Retinal pigment epithelial cell (primary cell): ENCODE results near the gene DAND5.
A peak's percentile ranks its signal among the peaks of the same experiment; 100 is the strongest.
"Not testable (repeated sequence)": the region's sequence is repeated elsewhere in the genome, so short reads cannot be mapped to it uniquely, and the experiment has no call there.

Source experiments
- DNase-seq: peaks from one replicate; pipeline ENCODE4 v3.0.0-alpha.2; 2010; ENCODE audit warnings: low read depth
- H3K4me3 ChIP-seq: 2 replicates; pipeline ENCODE4 v1.5.1; 2011; ENCODE audit warnings: mild to moderate bottlenecking, low read length, control low read depth, moderate library complexity
- TF ChIP-seq, protein P1 (sequence below): conservative IDR thresholded peaks from 2 replicates; pipeline ENCODE4 v1.5.1; 2011; ENCODE audit warnings: low read depth, low read length, control low read depth, inconsistent platforms

The DAND5 gene

DNA sequence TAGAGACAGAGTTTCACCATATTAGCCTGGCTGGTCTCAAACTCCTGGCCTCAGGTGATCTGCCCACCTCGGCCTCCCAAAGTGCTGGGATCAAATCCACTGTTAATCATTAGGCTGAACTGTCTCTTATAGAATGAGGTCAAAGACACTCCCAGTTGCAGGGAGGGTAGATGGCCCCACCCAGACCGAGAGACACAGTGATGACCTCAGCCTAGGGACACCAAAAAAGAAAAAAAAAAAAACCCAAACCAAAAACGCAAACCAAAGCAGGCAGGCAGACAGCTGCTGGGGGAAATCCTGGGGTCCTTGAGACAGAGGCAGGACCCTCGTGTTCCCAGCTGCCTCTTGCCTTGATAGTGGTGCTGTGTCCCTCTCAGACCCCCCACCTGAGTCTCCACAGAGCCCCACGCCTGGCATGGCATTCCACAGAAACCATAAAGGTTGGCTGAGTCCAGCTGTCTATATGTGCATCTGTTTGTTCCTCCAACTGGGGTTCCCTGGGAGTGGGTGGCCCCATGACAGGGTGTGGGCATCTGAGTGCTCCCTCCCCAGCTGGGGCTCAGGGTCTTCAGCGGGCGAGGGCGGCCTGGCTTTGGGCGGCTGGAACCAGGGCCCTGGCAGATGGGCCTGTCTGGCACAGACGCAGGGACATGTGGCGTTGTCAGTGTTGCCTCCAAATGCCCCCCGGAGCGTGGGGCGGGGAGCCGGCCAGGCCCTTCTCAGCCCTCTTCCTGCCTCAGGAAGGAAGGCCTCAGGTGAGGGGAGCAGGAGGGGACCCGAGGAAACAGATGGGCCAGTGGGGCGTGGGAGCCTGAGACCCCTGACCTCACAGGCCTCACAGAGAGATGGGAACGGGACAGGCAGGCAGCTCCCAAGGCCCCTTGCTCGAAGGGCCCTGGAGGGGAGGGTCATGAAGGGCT, 5.2 kb downstream of the DAND5 start:
- TF ChIP-seq, protein P1, sequence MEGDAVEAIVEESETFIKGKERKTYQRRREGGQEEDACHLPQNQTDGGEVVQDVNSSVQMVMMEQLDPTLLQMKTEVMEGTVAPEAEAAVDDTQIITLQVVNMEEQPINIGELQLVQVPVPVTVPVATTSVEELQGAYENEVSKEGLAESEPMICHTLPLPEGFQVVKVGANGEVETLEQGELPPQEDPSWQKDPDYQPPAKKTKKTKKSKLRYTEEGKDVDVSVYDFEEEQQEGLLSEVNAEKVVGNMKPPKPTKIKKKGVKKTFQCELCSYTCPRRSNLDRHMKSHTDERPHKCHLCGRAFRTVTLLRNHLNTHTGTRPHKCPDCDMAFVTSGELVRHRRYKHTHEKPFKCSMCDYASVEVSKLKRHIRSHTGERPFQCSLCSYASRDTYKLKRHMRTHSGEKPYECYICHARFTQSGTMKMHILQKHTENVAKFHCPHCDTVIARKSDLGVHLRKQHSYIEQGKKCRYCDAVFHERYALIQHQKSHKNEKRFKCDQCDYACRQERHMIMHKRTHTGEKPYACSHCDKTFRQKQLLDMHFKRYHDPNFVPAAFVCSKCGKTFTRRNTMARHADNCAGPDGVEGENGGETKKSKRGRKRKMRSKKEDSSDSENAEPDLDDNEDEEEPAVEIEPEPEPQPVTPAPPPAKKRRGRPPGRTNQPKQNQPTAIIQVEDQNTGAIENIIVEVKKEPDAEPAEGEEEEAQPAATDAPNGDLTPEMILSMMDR, result no peak
- DNase-seq, result no peak
- H3K4me3 ChIP-seq, result no peak overlapping the region

DNA sequence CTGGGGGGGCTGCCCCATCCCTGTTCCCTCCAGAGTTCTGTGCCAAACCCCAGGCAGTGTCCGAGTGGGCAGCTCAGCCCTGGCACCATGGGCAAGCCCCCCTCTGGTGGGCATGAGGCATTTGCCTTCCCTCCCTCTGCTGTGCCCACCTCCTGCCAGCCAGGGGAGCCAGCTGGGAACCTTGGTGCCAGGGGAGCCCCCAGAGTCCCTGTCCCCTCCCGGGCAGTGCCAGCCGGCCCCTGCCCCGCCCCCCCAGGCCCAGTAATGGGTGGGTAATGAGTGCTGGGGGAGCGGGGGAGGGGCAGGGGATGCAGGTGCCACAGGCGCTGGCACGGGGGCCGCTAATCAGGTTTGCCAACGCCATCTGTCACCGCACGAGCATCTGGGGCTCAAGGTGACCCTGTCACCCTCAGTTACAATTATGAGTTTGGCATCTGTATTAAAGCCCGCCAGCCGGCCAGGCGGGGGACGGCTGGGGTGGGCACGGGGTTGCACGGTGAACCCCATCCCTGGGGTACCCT, 5.9 kb downstream of the DAND5 start:
- no peak overlapping the region for H3K4me3 ChIP-seq
- no peak for DNase-seq

DNA sequence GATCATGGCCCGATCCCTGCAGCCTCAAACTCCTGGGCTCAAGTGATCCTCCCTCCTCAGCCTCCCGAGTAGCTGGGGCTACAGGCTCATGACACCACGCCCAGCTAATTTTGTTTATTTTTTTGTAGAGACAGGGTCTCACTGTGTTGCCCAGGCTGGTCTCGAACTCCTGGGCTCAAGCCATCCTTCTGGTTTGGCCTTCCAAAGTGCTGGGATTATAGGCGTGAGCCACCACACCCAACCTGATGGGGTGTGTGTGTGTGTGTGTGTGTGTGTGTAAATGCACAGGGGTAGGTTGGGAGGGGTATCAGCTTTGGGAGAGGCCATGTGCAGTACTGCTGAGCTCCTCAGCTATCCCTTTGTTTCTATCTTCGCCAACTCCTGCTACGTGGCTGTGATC, 6.7 kb downstream of the DAND5 start:
- H3K4me3 ChIP-seq, DNase-seq: not testable (repeated sequence)

More for the DNA sequence above, 5.9 kb downstream of the DAND5 start:
- TF ChIP-seq, protein P1, result no peak

DNA sequence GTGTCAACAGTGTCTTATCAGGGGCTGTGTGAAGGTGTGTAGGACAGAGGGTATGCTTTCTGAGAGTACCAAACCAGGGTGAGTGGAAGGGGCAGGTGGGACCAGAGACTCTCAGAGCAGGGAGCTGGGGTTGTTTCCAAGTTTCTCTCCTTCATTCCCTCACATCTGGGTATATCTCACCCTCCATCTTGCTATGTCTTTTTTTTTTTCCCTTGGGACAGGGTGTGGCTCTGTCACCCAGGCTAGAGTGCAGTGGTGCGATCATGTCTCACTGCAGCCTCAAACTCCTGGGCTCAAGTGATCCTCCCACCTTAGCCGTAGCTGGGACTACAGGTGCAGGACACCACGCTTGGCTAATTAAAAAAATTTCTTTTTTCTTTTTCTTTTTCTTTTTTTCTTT, 10.6 kb downstream of the DAND5 start:
- TF ChIP-seq, protein P1, result no peak
- no peak overlapping the region for H3K4me3 ChIP-seq
- no peak for DNase-seq

DNA sequence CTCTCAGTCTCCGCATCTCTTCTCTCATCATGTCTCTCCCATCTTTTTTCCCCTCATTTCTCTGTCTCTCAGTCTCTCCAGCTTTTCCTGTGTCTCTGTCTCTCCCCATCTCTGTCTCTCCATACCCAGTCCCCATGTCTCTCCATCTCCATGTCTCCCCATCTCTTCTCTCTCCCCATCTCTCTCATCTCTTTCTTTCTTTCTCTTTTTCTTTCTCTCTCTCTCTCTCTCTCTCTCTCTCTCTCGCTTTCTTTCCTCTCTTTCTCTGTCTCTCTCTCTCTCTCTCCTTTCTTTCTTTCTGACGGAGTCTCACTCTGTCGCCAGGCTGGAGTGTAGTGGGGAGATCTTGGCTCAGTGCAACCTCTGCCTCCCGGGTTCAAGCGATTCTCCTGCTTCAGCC, 13.3 kb downstream of the DAND5 start:
- H3K4me3 ChIP-seq, result no peak overlapping the region
- TF ChIP-seq, protein P1, result no peak
- DNase-seq, result no peak

DNA sequence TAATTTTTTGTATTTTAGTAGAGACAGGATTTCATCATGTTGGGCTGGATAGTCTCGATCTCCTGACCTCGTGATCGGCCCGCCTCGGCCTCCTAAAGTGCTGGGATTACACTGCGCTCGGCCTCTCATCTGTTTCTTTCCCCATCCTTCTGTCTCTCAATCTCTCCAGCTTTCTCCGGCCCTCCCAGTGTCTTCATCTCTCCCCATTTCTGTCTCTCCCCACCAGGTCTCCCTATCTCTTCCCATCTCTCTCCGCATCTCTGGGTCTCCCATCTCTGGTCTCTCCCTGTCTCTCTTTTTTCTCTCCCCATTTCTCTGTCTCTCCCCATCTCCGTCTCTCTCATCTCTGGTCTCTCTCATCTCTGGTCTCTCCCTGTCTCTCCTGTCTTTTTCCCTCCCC, 13.7 kb downstream of the DAND5 start:
- TF ChIP-seq, protein P1, result no peak
- DNase-seq, result no peak
- peak overlapping the region; percentile 35 for H3K4me3 ChIP-seq

DNA sequence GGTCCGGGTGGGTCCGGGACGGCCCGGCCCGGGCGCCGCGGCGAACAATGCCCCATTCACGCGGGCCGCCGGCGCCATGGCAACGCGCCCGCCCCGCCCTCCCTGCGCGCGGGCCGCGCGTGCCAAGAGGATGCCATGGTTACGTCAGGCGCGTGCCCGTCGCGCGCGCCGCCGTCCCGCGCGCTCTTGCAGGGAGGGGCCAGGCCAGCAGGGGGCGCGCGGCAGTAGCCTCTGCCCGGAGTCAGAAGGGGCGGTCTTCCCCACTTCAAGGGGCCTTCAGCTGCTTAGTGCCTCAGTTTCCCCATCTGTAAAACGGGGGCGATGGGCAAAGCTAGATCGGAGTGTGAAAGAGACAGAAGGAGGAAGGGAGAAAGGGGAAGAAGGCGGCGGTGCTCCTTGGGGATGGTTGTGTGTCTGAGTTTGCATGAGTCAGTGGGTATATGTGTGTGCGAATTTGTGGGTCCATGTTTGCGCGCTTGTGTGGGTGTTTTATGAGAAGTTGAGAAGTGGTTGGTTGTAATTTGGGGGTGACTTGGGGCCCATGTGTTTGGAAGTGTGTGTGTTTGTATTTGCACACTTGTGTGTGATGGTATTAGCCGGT, 14.3 kb downstream of the DAND5 start:
- TF ChIP-seq, protein P1, result peak; percentile 76
- DNase-seq, result no peak
- H3K4me3 ChIP-seq, result peak overlapping the region; percentile 35
